Mesodermal cell (in vitro differentiated cells): ENCODE data around the gene TNXB.
"Not testable (repeated sequence)": the region's sequence is repeated elsewhere in the genome, so short reads cannot be mapped to it uniquely, and the experiment has no call there.

Experiments used
- H3K27ac ChIP-seq: 2 replicates; pipeline ENCODE4 v1.7.0; 2013; ENCODE audit warnings: mild to moderate bottlenecking, low read depth, low read length, moderate library complexity; ENCODE audit not compliant: severe bottlenecking
- H3K36me3 ChIP-seq: 2 replicates; pipeline ENCODE4 v1.7.1; 2013; ENCODE audit warnings: mild to moderate bottlenecking, low read length, moderate library complexity; ENCODE audit not compliant: control insufficient read depth, insufficient read depth
- H3K4me1 ChIP-seq: one replicate; pipeline ENCODE4 v1.7.1; 2013; ENCODE audit warnings: mild to moderate bottlenecking, low read length; ENCODE audit not compliant: insufficient read depth, control insufficient read depth, poor library complexity, severe bottlenecking
- H3K4me3 ChIP-seq: 2 replicates; pipeline ENCODE4 v1.7.0; 2013; ENCODE audit warnings: low read length, control low read depth, mild to moderate bottlenecking; ENCODE audit not compliant: insufficient read depth, poor library complexity, severe bottlenecking; ENCODE audit errors: extremely low read depth
- H3K9me3 ChIP-seq: 2 replicates; pipeline ENCODE4 v1.7.1; 2013; ENCODE audit warnings: mild to moderate bottlenecking, low read length, moderate library complexity; ENCODE audit not compliant: control insufficient read depth
- WGBS, 2 experiments: methylation state at CpG; one replicate each; pipeline ENCODE4 v1.1.5; 2013; ENCODE audit warnings: missing lambda C conversion rate in 2 of 2; ENCODE audit not compliant: insufficient coverage in 2 of 2; 5-methylcytosine and 5-hydroxymethylcytosine counted together

TNXB gene

GRCh38 chr6:31994421-31994820, 114.7 kb downstream of the TNXB start:
- H3K36me3 ChIP-seq, H3K4me1 ChIP-seq, H3K9me3 ChIP-seq, H3K4me3 ChIP-seq, H3K27ac ChIP-seq: not testable (repeated sequence)
- WGBS, 2 experiments = no CpG with 5 or more reads among the region's 14 CpGs
